Muscle of arm (tissue), 12 donors: ENCODE data around the gene TSC2. TPM values are rescaled to one million over a fixed set of nuclear protein-coding genes. Genes with fewer than 3 reads are reported as not detected.

Experiments used
- DNase-seq: peaks from one replicate; pipeline ENCODE4 v3.0.0-alpha.2; 2013
- polyA plus RNA-seq, 12 donors: library from polyadenylated mRNA; unstranded; fragments of 120-200 nt; gene quantifications; one replicate each; pipeline ENCODE4 v1.2.1, GENCODE V29; 2013; ENCODE audit not compliant: insufficient read length in 12 of 12

Gene TSC2
- polyA plus RNA-seq, 12 donors, result 62.0 to 1,357 (median 75.2) TPM

DNA sequence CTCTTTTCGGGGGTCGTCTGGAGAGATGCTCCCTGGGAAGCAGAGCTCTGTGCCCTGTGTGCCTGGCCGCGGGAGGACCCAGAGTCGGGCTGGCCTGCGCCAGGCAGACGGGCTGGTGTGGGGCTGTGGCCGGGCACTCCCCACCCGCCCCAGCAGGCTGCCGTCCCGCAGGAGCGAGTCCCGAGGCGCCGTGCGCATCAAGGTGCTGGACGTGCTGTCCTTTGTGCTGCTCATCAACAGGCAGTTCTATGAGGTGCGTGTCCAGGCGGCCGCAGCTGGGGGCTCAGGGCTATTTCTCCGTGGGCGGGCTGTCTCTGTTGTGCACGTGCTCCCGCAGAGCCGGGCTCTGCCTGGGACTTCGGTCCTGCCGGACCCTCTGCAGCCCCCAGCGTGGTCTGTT is 15.0 kb downstream of the TSC2 start:
- no peak for DNase-seq

DNA sequence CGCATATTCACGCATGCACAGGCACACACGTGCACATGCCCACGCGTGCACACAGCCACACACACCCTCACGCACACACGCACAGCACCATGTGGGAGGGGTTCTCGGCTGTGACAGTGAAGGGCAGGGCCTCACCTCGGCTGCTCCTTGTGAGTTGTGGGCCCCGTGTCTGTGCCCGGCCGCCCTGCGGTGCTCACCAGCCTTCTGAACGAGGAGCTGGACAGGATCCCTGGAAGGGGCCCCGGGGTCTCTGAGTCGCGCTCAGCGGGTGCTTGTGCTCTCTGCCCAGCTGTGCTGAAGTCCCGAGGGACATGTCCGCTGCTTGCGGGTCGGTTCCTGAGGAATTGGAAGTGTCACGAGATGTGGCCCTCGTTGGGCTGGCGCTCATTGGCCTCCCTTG is 16.1 kb downstream of the TSC2 start:
- no peak for DNase-seq

DNA sequence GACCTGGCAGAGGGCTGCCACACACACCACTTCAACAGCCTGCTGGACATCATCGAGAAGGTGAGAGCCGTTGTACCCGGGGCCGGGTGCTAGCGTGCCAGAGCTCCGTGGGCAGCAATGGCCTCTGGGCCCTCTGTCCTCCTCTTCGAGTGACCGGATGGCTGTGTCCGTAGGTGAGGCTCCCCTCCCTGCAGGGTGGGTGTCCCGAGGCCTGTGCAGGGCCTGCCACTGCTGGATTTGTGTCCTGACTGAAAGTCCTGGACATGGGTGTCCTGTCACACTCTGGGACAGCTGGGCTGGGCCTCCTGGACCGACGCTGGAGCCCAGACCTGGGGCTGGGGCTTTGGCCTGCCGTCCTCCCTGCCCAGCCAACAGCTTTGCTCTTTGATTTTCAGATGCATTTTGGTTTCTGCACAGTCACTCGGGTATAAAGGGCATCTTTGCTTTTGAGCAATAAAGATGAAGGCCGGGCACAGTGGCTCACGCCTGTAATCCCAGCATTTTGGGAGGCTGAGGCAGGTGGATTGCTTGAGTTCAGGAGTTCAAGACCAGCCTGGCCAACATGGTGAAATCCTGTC is 16.7 kb downstream of the TSC2 start:
- no peak for DNase-seq

DNA sequence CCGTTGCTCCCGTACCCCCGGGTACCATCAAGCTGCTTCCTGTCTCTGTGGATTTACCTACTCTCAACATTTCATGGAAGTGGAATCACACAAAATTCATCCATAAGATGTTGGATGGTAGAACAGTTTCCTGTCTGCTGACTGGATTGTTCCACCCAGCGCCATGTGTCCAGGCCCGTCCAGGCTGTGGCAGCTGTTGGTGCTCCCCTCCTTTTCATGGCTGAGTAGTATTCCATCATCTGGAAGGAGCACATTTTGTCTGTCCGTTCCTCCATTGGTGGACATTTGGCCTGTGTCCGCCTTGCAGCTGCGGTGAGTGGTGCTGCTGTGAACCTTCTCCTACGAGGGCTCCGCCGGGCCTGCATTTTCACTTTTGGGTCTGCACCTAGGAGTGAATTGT is 18.4 kb downstream of the TSC2 start:
- DNase-seq, result no peak

DNA sequence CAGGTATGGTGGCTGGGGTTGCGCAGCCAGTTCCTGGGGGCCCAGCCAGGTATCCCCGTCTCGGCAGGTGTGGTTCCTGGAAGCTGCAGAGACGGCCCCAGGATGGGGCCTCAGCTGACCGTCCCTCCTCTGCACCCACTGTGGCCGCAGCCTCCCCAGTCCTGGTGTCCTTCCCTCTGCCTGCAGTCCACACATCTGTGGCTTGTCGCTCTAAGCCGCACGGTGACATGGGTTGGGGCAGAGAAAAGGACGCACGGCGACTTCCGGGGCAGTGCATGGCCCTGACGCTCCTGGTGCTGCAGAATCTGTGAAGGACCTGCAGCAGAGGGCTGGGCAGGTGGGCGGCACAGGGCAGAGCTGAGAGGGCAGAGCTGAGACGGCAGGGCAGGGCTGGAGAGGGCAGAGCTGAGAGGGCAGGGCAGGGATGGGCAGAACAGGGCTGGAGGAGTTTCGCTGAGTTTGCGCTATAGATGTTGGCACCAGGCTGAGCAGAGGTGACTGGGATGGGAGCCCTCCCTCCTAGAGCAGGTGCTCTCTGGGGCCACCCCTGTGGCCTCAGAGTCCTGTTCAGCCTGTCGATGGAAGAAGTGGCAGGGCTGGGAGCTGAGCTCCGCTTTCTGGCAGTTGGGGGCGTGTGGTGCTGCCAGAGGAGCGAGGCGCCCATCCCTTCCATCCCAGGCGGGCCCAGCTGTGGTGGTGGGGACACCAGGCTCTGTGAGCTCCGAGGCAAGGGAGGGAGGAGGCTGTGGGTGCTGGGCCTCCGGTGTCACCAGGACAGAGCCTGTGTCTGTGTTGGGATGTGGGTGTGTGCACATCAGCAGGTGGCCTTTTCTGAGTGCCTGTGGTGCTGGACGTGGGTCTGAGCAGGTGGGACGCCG is 23.0 kb downstream of the TSC2 start:
- no peak for DNase-seq

DNA sequence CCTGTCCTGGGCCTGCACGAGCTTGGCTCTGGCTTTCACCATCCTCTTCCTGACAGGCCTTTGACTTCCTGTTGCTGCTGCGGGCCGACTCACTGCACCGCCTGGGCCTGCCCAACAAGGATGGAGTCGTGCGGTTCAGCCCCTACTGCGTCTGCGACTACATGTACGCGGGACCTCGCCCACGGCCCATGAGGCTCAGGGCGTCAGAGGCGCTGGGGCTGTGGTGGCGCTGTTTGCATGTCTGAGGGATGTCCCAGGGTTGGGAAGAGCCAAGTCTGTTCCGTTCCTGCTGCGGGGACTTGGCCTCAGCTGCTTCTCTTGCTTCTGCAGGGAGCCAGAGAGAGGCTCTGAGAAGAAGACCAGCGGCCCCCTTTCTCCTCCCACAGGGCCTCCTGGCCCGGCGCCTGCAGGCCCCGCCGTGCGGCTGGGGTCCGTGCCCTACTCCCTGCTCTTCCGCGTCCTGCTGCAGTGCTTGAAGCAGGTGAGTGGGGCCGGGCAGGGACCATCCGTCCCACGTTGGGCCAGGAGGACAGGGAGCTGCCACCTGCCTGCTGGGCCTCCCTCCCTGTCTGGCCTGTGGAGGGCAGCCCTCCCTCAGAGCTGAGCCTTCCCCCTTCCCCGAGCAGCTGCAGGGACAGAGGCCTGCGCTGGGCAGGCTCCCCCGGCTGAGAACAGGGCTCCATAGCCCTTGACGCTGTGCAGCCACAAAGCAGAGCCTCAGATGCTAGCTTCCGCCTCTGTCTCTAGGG is 23.8 kb downstream of the TSC2 start:
- no peak for DNase-seq

DNA sequence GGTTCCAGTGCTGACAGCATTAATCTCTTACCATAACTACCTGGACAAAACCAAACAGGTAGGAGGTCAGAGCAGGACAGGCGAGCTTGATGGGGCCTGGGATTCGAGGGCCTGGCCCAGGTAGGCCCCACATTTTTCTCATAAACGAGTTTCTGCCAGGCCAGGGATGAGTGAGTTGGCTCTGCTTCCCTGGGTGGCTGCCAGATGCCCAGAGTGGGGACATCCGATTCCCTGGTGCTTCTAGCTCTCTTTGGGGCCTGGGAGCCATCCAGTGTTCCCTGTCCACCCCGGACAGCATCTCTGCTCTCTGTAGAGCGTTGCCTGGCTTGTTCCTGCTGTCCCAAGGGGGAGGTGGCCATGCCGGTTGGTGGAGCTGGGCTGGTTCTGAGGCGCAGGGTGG is 25.1 kb downstream of the TSC2 start:
- DNase-seq, result no peak

DNA sequence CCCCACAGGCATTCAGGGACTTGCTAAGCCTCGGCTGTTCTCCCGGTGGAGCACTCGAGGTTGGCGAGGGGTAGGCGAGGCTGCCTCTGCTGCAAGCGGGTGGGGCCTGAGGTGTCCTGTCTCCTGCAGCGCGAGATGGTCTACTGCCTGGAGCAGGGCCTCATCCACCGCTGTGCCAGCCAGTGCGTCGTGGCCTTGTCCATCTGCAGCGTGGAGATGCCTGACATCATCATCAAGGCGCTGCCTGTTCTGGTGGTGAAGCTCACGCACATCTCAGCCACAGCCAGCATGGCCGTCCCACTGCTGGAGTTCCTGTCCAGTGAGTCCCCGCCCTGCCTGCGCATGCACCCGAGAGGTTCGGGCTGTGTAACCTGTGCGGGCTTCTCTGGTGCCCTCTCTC is 26.3 kb downstream of the TSC2 start:
- DNase-seq, result no peak

DNA sequence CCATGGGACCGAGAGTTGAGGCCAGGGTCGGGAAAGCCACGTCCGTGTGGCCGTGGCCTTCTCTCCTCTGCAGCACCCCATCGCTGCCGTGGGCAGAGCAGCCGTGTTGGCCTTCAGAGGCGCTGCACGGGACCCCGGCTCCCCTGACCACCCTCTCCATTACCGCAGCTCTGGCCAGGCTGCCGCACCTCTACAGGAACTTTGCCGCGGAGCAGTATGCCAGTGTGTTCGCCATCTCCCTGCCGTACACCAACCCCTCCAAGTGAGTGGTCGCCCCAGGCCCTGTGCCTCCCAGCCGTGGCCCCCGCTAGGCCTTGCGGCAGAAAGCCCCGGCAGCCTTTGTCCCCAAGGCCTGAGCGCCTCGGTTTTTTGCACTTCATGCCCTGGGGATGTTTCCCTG is 27.8 kb downstream of the TSC2 start:
- DNase-seq, result no peak

DNA sequence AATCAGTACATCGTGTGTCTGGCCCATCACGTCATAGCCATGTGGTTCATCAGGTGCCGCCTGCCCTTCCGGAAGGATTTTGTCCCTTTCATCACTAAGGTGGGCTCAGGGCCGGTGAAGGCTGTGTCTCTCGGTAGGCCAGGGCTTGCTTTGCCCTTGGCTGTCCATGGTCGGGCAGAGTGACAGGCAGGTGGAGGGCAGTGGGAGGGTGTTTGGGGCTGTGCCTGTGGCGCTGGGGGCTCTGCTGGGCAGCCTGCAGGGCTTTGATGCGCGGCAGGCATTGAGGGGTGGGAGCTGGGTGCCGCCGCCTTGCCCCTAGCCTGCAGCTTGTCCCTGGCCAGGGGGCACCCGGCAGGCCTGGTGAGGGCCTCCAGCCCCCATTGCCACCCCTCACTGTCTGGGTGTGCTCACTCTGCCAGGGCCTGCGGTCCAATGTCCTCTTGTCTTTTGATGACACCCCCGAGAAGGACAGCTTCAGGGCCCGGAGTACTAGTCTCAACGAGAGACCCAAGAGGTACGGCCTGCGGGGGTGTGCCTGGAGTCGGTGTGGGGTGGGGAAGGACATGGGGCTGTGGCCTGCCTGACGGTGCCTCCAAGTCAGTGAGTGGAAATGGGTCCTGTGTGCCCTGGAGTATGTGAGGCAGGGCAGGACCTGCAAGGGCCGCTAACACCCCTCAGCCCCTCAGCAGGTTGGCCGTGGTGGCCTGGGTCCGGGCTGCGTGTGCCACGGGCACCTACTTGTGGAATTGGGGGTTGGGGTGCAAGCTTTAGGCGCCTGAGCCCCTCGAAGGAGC is 28.5 kb downstream of the TSC2 start:
- no peak for DNase-seq

DNA sequence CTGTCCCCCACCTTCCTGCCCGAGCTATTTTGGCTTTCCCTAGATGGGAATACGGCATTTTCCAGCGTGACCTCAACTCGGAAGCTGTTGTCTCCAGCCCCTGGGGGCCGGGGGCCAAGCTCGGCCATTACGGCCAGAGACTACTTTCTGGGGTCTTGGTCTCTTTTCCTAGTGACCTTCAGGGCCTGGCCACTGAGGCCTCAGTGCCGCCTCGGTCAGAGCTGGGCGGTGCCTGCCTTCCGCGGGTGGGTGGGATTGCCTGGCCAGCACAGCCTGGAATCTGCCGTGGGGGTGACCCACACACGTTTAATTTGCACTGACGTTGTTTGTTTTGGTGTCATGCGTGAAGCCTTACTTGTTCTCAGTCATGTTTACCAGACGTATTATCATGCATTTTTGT is 29.2 kb downstream of the TSC2 start:
- no peak for DNase-seq

DNA sequence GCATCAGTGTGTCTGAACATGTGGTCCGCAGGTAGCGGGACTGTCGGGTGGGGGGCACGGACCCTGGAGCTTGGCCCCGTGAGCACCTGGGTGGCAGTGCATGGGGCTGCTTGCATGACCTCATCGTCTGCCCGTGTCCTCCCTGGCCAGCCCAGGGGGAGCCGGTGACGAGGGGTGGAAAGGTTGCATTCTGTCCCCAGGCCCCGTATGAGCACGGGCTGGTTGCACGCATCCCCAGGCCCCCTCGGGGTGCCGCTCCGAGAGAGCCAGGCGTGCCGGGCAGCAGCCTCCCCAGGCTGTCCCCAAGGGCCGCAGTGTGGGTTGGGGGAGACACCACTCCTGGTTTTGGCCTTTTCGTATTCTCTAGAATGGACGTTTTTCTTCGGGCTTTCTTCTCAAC is 29.9 kb downstream of the TSC2 start:
- no peak for DNase-seq

DNA sequence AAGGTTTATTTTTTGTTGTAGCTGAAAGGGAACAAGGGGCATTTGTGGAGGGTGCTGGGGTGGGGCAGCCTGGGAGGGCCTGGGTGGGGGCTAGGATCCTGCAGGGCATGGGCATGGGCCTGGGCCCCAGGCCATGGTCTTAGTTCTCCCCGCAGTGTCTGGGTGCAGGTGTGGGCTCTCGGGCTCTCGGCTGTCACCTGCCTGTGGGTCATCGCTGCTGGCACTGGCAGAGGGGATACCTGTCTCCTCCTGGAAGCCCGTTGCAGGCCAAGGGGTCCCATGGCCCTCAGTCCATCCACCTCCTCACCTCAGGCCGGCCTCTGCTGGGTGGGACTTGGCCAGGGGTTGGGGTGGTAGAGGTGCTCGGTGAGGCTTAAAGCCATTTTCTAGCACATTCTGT is 30.3 kb downstream of the TSC2 start:
- DNase-seq, result no peak

DNA sequence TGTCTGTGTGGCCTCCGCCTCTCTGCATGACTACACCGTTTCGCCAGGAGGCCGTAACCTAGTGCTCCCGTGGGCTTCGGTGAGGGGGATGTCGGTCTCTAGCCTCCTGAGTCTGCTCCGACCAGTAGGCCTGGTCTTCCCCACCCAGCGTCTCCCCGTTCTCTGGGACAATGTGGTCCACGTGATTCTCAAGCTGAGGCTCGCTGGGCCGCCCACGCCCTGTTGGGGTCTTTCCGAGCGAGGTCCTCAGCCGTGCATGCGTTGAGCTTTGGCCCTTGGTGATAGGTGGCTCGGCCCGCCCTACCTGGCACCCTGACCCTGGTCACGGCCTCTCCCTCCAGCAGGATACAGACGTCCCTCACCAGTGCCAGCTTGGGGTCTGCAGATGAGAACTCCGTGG is 30.9 kb downstream of the TSC2 start:
- DNase-seq, result no peak

DNA sequence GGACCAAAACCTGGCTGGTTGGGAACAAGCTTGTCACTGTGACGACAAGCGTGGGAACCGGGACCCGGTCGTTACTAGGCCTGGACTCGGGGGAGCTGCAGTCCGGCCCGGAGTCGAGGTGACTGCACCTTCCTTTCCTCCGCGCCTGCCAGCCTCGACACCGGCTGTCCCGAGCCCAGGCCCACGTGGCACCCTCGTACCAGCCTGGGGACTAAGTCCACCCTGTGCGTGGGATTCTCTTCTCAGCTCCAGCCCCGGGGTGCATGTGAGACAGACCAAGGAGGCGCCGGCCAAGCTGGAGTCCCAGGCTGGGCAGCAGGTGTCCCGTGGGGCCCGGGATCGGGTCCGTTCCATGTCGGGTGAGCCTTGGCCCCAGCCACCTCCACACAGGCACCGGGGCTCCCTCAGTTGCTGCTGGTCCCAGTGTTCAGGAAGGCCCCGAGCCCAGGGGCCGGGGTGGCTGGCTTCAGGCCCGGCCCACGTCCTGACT is 31.6 kb downstream of the TSC2 start:
- DNase-seq, result no peak

DNA sequence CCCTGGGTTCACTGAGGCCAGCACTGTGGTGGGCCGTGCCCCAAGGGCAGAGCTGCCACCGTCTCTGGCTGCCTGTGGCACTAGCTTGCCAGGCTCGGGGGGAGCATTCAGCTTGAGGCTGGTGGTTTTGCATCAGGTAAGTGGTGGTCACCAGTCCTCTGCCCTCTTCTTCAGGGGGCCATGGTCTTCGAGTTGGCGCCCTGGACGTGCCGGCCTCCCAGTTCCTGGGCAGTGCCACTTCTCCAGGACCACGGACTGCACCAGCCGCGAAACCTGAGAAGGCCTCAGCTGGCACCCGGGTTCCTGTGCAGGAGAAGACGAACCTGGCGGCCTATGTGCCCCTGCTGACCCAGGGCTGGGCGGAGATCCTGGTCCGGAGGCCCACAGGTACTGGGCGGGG is 32.2 kb downstream of the TSC2 start:
- no peak for DNase-seq

DNA sequence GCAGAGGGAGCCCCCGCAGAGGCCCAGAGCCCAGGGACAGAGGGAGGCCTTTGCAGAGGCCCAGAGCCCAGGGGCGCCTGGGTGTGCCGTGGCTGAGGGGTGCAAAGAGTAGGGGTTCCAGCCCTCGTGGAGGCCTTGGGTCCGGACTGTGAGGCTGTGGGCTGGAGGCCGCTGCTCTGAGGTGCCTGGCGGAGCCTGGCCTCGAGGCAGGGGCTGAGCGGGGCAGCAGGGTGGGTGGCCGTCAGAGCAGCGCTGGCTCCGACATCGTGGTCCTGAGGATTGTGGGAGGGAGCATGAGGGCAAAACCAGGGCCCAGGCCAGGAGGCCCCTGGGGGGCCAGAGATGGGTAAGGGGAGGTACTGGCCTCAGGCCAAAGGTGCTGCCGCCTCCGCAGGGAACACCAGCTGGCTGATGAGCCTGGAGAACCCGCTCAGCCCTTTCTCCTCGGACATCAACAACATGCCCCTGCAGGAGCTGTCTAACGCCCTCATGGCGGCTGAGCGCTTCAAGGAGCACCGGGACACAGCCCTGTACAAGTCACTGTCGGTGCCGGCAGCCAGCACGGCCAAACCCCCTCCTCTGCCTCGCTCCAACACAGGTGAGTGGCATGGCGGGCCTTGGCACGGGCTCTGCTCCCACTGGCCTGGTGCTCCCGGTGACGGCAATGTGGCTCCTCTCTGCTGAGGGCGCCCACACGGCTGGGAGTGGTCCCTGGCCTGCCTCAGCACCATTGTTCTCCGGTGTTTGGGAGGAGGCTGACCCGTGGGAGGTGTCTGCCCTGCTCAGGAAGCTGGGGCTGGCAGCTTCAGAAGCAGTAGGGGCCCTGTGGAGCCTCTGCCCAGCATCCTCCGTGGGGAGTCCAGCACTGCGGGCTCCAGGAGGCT is 33.7 kb downstream of the TSC2 start:
- no peak for DNase-seq

DNA sequence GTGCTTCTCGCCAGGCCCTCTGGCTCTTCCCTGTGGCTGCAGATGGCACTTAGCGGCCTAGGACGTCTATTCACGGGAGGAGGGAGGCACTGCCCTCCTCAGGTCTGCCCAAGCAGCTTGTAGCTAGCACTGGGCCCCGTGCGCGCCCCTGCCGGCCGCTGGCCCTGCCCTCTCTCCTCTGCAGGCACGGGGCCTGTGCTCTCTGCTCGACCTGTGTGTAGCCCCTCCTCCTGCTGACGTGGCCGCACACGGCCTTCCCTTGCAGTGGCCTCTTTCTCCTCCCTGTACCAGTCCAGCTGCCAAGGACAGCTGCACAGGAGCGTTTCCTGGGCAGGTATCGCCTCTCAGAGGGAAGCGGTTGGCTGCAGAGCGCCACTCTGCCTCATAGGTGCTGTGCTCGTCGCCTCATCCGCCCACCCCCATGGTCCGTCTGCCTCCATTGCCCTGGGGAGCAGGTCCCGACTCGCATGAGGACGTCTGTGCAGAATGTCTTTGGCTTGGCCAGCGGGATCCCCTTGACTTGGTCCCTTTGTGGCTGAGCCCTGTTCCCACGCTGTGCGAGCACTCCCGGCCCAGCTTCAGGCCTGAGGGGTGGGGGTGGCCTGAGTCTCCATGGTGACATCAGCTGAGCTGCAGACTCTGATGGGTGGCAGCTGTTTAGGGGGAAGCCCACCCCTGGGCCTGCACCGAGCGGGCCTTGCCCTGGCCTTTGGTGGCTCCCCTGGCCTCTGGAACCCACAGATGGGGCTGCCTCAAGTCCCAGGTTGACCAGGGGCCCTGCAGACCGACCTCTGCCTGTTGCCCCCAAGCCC is 34.6 kb downstream of the TSC2 start:
- no peak for DNase-seq

DNA sequence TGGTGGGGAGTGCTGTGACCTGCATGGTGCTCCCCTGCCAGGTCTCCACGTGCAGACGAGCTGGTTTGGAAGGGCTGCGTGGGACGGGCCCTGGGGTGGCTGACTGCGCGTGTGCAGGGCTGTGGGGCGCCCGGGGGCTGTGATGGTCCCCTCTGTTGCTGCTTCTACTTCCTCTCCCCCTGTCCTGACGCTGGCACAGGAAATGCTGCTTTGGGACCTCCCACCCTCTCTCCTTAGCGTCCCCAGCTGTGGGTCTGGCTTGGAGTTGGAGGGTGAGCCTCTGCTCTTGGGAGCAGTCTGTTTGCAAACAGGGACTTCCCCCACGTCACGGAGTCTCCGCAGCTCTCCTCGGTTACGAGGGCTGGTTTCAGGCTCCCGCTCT is 35.2 kb downstream of the TSC2 start:
- no peak for DNase-seq

DNA sequence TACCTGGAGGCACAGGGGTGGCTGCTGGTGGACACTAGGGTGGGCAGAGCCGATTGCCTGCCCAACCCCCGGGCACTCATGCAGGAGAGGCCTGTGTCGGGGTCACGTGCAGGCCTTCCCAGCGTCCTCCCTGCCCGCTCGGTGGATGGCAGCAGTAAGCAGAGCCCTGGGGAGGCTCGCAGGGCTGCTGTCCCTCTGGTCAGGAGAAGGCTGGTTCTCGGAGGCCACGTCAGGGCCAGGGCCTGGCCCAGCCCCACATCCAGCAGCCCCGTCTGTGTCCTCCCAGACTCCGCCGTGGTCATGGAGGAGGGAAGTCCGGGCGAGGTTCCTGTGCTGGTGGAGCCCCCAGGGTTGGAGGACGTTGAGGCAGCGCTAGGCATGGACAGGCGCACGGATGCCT is 35.6 kb downstream of the TSC2 start:
- no peak for DNase-seq
